AG04449 (cell line): ENCODE results near the gene TP53BP1.
A peak's percentile ranks its signal among the peaks of the same experiment; 100 is the strongest.

ENCODE experiments used
- CTCF ChIA-PET: fragments of 350-600 bp; formaldehyde crosslinking; extraction: SDS; loops from one replicate; lab custom pipeline; 2021; ENCODE audit warnings: antibody characterized with exemption; lab: Yijun Ruan, JAX
- POLR2A ChIA-PET: fragments of 400-600, 350-600 bp; formaldehyde crosslinking; extraction: SDS; loops from one replicate; lab custom pipeline; 2020; ENCODE audit warnings: antibody characterized with exemption, inconsistent platforms; lab: Yijun Ruan, JAX
- DNase-seq: peaks from one replicate; pipeline ENCODE4 v3.0.0-alpha.2; 2010; ENCODE audit warnings: low read depth, low spot score
- H3K4me3 ChIP-seq: 2 replicates; pipeline ENCODE4 v1.5.1; 2011; ENCODE audit warnings: low read depth, mild to moderate bottlenecking, control low read depth, low read length
- TF ChIP-seq, protein P1 (sequence below): IDR thresholded peaks from one replicate; pipeline ENCODE4 v1.5.1; 2011; ENCODE audit warnings: mild to moderate bottlenecking, moderate library complexity, low read length, control low read depth, inconsistent platforms; ENCODE audit not compliant: insufficient read depth; ENCODE audit errors: missing control alignments

TP53BP1 gene

DNA sequence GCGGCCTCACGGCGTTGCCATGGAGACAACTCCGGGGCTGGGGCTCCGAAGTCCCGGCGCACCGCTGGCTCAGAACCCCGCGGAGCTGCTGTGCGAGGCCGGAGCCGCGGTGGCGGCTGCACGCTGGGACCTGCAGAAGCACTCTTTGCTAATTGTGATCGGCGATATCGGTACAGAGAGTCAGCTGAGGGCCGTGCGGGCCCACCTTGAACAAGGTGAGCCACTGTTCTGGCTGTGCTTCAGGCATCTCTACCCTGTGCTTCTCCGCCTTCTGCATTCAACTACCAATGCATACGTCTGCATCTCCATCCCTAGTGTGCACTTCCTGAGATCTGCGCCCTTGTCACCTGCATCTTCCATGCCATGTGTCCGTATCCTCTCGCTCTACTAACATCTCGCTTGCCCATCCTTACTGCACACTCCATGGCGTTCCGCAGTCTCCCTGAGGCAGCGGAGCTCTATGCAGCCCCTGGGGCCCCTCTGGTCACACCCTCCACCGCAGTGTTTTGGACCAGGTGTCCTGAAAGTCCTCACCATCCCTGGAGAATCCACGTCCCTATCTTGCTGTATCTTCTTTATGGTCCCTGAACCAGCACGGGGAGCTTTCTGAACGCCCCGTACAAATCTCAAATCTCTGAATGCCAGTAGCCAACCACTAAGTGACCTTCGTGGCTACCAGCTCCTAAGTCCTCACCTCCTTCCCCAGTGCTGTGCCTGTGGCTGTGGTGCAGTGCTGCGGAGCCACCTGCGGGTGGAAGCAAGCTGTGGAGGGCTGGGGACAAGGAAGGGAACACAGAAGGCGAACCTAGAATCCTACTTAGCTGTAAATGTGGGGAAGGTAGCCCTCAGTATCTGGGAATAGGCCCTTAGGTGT is 18.3 kb upstream of the TP53BP1 start:
- no peak for DNase-seq
- ChIA-PET POLR2A (interaction anchor here (0.5 to 1.5 kb wide), 3 partner anchors 10 to 18 kb away, joined by 3 to 16 read pairs (median 4); partner anchors contain the start of gene TP53BP1), CTCF (interaction anchor here (0.8 to 2.3 kb wide), 16 partner anchors 10 to 140 kb away, joined by 3 to 11 read pairs (median 4); partner anchors contain the start of genes TUBGCP4 and ZSCAN29)
- H3K4me3 ChIP-seq, result peak overlapping the region; percentile 68
- TF ChIP-seq, protein P1, sequence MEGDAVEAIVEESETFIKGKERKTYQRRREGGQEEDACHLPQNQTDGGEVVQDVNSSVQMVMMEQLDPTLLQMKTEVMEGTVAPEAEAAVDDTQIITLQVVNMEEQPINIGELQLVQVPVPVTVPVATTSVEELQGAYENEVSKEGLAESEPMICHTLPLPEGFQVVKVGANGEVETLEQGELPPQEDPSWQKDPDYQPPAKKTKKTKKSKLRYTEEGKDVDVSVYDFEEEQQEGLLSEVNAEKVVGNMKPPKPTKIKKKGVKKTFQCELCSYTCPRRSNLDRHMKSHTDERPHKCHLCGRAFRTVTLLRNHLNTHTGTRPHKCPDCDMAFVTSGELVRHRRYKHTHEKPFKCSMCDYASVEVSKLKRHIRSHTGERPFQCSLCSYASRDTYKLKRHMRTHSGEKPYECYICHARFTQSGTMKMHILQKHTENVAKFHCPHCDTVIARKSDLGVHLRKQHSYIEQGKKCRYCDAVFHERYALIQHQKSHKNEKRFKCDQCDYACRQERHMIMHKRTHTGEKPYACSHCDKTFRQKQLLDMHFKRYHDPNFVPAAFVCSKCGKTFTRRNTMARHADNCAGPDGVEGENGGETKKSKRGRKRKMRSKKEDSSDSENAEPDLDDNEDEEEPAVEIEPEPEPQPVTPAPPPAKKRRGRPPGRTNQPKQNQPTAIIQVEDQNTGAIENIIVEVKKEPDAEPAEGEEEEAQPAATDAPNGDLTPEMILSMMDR, result peak; percentile 48

DNA sequence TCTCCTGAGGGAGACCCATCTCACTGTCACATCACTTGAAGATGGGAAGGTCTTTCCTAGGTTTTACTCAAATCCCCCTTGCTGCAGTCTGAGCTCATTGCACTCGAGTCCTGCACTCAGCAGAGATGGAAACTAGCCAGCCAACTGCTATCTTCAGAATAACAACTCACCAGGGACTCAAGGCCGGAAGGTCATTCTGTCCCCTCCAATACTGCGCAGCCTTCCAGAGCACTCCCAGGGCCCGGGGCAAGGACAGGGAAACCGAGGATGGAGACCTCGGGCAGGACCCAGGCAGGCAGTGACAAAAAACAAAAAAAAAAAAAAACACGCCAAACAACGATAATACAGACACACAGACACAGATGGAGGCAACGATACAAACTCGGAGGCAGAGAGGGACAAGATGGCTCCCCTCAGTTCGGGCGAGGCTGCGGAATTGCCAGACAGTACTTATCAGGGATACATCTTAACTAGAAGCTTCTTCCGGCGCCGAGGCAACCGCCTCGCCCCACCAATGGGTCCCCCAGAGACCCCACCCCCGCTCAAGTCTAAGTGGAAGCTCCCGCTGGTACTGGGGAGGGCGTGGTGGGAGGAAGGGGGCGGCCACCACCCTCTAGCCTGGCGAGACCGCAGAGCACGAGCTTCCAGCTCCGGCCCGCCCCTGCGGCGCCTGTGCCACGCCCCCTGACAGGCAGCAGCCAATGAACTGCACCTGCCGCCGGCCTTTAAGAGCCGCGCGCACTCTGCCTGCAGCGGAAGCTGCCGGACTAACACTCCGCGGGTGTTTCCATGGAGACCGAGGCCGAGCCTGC is 17.4 kb upstream of the TP53BP1 start:
- POLR2A ChIA-PET, result interaction anchor here (0.5 to 1.5 kb wide), 3 partner anchors 9 to 18 kb away, joined by 3 to 16 read pairs (median 4); partner anchors contain the start of gene TP53BP1
- peak overlapping the region; percentile 68 for H3K4me3 ChIP-seq

DNA sequence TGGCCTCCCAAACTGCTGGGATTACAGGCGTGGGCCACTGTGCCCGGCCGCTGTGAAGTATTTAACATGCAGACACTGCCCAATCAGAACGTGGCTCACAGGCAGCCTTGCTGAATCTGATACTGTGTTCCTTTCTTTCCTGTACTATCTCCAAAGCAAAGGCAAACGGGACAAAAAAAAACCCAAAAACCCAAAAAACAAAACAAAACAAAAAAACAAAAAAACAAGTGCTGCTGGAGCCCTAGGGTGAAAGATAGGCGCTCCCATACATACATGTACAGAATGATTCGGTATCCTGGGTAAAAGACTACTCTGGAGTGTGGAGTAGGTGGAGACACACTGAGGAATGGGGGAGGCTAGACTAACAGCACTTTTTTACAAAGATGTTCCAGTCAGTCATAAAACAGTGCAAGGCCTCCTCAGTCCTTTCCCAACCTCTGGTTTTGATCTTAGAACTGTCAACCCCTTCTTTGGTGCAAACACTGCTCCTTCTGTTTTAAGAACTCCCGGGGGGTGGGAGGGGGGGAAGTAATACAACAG is 16.8 kb upstream of the TP53BP1 start:
- CTCF ChIA-PET, result interaction anchor here (0.6 to 2.2 kb wide), 4 partner anchors 13 to 133 kb away, joined by 3 to 6 read pairs (median 4); no protein-coding TSS in a partner anchor
- POLR2A ChIA-PET, result no interaction called here
- H3K4me3 ChIP-seq, result peak overlapping the region; percentile 68
- TF ChIP-seq, protein P1, result no peak
- DNase-seq, result no peak

More for the DNA sequence above, 17.4 kb upstream of the TP53BP1 start:
- DNase-seq, result peak; percentile 85
- CTCF ChIA-PET, result interaction anchor here (0.6 to 2.3 kb wide), 15 partner anchors 9 to 139 kb away, joined by 3 to 11 read pairs (median 4); partner anchors contain the start of genes TUBGCP4 and ZSCAN29
- TF ChIP-seq, protein P1, result peak; percentile 42

DNA sequence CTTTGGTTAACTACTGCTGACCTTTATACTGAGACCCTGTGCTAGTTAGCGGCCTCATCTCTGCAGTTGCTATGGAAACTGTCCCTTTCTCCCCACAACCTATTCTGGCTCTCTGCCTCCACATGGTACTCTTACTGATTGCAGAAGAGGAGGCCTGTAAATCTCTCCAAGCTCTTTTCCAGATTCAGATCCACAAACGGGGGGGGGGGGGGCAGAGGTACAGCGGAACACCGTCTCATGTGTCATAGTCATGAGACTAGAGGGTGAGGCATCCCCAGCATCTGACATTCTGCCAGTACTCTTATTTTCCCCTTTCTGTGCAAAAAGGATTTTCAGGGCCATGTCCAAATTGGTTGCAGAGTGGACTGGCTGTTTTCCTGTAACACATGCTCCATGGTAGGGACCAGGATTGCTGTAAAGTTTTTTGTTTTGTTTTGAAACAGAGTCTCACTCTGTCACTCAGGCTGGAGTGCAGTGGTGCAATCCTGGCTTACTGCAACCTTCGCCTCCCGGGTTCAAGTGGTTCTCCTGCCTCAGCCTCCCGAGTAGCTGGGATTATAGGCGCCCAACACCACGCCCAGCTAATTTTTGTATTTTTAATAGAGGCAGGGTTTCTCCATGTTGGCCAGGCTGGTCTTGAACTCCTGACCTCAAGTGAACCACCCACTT is 16.2 kb upstream of the TP53BP1 start:
- no peak for DNase-seq
- H3K4me3 ChIP-seq, result no peak overlapping the region
- TF ChIP-seq, protein P1, result no peak
- POLR2A ChIA-PET, result no interaction called here
- CTCF ChIA-PET, result interaction anchor here (1.9 kb wide), 1 partner anchor 13 kb away, joined by 5 read pairs; no protein-coding TSS in a partner anchor

DNA sequence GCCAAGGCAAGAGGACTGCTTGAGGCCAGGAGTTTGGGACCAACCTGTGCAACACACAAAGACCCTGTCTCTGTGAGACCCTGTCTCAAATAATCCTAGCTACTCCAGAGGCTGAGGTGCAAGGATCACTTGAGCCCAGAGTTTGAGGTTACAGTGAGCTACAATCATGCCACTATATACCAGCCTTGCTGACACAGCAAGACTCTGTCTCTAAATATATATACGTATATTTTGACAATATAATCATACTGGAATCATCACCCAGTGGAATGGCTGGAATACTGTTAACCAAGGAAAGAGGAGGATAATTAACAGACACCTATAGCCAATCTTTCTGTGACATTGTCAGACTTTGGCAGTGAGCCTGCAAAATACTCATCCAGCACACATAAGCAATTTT is 15.5 kb upstream of the TP53BP1 start:
- POLR2A ChIA-PET, result no interaction called here
- DNase-seq, result no peak
- TF ChIP-seq, protein P1, result no peak
- CTCF ChIA-PET, result no interaction called here
- no peak overlapping the region for H3K4me3 ChIP-seq
